Measurements from ENCODE around the gene RHOA. TPM values are rescaled to one million over a fixed set of nuclear protein-coding genes. Genes with fewer than 3 reads are reported as not detected.

Gene RHOA
- total and polyA plus RNA-seq, 2 of the 13 experiments (the other 11 are each of a cell fraction or from before 2014, with no cell fraction given), result 131 to 177 TPM

GRCh38 chr3:49339941-49340800, 71.6 kb downstream of the RHOA start, which contains the start of gene USP4 (continued):
- TF ChIP-seq, protein P1, sequence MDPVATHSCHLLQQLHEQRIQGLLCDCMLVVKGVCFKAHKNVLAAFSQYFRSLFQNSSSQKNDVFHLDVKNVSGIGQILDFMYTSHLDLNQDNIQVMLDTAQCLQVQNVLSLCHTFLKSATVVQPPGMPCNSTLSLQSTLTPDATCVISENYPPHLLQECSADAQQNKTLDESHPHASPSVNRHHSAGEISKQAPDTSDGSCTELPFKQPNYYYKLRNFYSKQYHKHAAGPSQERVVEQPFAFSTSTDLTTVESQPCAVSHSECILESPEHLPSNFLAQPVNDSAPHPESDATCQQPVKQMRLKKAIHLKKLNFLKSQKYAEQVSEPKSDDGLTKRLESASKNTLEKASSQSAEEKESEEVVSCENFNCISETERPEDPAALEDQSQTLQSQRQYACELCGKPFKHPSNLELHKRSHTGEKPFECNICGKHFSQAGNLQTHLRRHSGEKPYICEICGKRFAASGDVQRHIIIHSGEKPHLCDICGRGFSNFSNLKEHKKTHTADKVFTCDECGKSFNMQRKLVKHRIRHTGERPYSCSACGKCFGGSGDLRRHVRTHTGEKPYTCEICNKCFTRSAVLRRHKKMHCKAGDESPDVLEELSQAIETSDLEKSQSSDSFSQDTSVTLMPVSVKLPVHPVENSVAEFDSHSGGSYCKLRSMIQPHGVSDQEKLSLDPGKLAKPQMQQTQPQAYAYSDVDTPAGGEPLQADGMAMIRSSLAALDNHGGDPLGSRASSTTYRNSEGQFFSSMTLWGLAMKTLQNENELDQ (CRISPR knock-in tag; IDR thresholded peaks at IDR 0.05; ENCODE audit: borderline replicate concordance), result 0 out of 2 replicates have a peak, but pooled peaks have one; percentile 51
- peak; percentile 93 for TF ChIP-seq ZNF441 (CRISPR knock-in tag; IDR thresholded peaks at IDR 0.05; ENCODE audit: borderline replicate concordance)
- TF ChIP-seq, protein P2, sequence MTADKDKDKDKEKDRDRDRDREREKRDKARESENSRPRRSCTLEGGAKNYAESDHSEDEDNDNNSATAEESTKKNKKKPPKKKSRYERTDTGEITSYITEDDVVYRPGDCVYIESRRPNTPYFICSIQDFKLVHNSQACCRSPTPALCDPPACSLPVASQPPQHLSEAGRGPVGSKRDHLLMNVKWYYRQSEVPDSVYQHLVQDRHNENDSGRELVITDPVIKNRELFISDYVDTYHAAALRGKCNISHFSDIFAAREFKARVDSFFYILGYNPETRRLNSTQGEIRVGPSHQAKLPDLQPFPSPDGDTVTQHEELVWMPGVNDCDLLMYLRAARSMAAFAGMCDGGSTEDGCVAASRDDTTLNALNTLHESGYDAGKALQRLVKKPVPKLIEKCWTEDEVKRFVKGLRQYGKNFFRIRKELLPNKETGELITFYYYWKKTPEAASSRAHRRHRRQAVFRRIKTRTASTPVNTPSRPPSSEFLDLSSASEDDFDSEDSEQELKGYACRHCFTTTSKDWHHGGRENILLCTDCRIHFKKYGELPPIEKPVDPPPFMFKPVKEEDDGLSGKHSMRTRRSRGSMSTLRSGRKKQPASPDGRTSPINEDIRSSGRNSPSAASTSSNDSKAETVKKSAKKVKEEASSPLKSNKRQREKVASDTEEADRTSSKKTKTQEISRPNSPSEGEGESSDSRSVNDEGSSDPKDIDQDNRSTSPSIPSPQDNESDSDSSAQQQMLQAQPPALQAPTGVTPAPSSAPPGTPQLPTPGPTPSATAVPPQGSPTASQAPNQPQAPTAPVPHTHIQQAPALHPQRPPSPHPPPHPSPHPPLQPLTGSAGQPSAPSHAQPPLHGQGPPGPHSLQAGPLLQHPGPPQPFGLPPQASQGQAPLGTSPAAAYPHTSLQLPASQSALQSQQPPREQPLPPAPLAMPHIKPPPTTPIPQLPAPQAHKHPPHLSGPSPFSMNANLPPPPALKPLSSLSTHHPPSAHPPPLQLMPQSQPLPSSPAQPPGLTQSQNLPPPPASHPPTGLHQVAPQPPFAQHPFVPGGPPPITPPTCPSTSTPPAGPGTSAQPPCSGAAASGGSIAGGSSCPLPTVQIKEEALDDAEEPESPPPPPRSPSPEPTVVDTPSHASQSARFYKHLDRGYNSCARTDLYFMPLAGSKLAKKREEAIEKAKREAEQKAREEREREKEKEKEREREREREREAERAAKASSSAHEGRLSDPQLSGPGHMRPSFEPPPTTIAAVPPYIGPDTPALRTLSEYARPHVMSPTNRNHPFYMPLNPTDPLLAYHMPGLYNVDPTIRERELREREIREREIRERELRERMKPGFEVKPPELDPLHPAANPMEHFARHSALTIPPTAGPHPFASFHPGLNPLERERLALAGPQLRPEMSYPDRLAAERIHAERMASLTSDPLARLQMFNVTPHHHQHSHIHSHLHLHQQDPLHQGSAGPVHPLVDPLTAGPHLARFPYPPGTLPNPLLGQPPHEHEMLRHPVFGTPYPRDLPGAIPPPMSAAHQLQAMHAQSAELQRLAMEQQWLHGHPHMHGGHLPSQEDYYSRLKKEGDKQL (CRISPR knock-in tag; IDR thresholded peaks at IDR 0.05; ENCODE audit: low read depth), result peak; percentile 51; the same call in 1 of the 2 replicates
- TF ChIP-seq ARNT2 (CRISPR knock-in tag; IDR thresholded peaks at IDR 0.05; ENCODE audit: low read depth), result peak; percentile 97
- TF ChIP-seq MAFF (IDR thresholded peaks at IDR 0.05; ENCODE audit: low read depth, low read length), result no peak
- TF ChIP-seq ATM (IDR thresholded peaks at IDR 0.05; ENCODE audit: borderline replicate concordance), result no peak
- peak; percentile 90 for TF ChIP-seq ZNF317 (CRISPR knock-in tag; IDR thresholded peaks at IDR 0.05)
- TF ChIP-seq ZNF451 (CRISPR knock-in tag; IDR thresholded peaks at IDR 0.05), result no peak; the same call in none of the 2 replicates
- peak; percentile 44; the same call in 1 of the 2 replicates for TF ChIP-seq CHD4 (IDR thresholded peaks at IDR 0.05; ENCODE audit: borderline replicate concordance, low read length)
- TF ChIP-seq NFATC3 (CRISPR knock-in tag; IDR thresholded peaks at IDR 0.05), result peak; percentile 99
- peak; percentile 10; the same call in 1 of the 2 replicates for TF ChIP-seq ZNF644 (CRISPR knock-in tag; IDR thresholded peaks at IDR 0.05; ENCODE audit: low read depth)
- no peak for TF ChIP-seq ZKSCAN1 (IDR thresholded peaks at IDR 0.05; ENCODE audit: low read length)
- TF ChIP-seq, protein P3, sequence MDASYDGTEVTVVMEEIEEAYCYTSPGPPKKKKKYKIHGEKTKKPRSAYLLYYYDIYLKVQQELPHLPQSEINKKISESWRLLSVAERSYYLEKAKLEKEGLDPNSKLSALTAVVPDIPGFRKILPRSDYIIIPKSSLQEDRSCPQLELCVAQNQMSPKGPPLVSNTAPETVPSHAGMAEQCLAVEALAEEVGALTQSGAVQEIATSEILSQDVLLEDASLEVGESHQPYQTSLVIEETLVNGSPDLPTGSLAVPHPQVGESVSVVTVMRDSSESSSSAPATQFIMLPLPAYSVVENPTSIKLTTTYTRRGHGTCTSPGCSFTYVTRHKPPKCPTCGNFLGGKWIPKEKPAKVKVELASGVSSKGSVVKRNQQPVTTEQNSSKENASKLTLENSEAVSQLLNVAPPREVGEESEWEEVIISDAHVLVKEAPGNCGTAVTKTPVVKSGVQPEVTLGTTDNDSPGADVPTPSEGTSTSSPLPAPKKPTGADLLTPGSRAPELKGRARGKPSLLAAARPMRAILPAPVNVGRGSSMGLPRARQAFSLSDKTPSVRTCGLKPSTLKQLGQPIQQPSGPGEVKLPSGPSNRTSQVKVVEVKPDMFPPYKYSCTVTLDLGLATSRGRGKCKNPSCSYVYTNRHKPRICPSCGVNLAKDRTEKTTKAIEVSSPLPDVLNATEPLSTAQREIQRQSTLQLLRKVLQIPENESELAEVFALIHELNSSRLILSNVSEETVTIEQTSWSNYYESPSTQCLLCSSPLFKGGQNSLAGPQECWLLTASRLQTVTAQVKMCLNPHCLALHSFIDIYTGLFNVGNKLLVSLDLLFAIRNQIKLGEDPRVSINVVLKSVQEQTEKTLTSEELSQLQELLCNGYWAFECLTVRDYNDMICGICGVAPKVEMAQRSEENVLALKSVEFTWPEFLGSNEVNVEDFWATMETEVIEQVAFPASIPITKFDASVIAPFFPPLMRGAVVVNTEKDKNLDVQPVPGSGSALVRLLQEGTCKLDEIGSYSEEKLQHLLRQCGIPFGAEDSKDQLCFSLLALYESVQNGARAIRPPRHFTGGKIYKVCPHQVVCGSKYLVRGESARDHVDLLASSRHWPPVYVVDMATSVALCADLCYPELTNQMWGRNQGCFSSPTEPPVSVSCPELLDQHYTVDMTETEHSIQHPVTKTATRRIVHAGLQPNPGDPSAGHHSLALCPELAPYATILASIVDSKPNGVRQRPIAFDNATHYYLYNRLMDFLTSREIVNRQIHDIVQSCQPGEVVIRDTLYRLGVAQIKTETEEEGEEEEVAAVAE (CRISPR knock-in tag; IDR thresholded peaks at IDR 0.05; ENCODE audit: borderline replicate concordance), result no peak
